ENCODE measurements around the gene RABGGTA.

RABGGTA gene

DNA sequence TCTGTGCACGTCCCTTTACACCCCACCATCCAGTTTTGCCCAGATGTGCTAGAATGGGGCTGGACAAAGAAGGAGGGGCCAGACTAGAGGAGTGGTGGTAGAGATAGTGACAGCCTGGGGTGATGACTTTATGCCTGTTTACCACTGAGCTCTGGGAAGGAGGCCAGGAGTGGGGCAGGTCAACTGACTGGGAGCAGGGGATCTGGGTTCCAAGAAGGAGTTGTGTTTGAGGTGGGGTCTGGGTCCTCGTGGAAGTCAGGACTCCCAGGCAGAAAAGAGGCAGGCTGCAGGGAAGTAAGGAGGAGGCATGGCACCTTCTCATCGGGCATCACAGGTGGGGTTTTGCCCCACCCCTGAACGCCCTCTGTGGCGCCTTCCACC is 38.9 kb upstream of the RABGGTA start:
- no peak overlapping the region for H3K4me3 ChIP-seq (ENCODE audit: low read depth, low read length)
- no peak for DNase-seq (ENCODE audit: low read depth)
- in situ Hi-C loops (cut with HindIII; ENCODE audit: low sequenced_read_pairs) = no loop called here
- TF ChIP-seq, protein P1, sequence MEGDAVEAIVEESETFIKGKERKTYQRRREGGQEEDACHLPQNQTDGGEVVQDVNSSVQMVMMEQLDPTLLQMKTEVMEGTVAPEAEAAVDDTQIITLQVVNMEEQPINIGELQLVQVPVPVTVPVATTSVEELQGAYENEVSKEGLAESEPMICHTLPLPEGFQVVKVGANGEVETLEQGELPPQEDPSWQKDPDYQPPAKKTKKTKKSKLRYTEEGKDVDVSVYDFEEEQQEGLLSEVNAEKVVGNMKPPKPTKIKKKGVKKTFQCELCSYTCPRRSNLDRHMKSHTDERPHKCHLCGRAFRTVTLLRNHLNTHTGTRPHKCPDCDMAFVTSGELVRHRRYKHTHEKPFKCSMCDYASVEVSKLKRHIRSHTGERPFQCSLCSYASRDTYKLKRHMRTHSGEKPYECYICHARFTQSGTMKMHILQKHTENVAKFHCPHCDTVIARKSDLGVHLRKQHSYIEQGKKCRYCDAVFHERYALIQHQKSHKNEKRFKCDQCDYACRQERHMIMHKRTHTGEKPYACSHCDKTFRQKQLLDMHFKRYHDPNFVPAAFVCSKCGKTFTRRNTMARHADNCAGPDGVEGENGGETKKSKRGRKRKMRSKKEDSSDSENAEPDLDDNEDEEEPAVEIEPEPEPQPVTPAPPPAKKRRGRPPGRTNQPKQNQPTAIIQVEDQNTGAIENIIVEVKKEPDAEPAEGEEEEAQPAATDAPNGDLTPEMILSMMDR (IDR thresholded peaks at IDR 0.05; ENCODE audit: low read depth, low read length, missing control alignments) = no peak

DNA sequence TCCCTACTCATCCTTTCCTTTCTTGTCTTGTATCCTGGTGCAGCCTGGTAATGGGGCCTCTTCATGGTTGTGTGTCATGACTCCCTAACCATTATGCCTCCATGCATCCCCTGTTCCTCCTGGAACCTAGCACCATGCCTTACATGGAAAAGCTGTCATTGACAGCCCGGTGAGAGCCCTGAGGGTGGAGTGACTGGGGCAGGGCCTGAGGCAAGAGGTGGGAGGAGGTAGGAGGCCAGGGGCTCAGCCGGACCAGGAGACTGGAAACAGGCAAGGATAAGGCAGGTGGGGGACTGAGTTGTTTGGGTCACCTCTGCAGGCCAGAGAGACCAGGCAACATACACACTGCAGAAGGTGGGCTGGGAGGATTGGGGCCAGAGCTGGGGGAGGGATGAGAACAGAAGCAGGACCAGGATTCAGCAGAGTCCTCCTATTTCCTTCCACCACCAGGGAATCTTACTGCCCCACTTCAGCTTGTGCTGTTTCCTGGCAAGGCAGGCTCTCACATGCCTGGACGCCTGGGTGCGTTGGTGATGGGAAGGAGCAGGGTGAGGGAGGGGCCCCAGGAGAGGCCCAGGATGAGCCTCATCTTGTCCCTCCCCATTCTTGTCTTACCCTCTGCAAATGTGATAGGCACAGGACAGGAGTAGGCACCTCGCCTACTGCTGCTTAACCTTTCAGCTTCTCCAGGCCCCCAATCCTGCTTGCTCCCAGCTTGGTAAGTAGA is 38.3 kb upstream of the RABGGTA start, which contains the start of gene LTB4R2:
Gene LTB4R2, plus strand, starts transcription at position 603 of the 727 bp plus-strand sequence. CDS start 525 bp downstream, outside the sequence.
- no peak within 1 kb of the TSS for H3K4me3 ChIP-seq (ENCODE audit: low read depth, low read length)
- no peak for DNase-seq (ENCODE audit: low read depth)
- TF ChIP-seq, protein P1 (IDR thresholded peaks at IDR 0.05; ENCODE audit: low read depth, low read length, missing control alignments) = no peak
- in situ Hi-C loops (cut with HindIII; ENCODE audit: low sequenced_read_pairs) = no loop called here

DNA sequence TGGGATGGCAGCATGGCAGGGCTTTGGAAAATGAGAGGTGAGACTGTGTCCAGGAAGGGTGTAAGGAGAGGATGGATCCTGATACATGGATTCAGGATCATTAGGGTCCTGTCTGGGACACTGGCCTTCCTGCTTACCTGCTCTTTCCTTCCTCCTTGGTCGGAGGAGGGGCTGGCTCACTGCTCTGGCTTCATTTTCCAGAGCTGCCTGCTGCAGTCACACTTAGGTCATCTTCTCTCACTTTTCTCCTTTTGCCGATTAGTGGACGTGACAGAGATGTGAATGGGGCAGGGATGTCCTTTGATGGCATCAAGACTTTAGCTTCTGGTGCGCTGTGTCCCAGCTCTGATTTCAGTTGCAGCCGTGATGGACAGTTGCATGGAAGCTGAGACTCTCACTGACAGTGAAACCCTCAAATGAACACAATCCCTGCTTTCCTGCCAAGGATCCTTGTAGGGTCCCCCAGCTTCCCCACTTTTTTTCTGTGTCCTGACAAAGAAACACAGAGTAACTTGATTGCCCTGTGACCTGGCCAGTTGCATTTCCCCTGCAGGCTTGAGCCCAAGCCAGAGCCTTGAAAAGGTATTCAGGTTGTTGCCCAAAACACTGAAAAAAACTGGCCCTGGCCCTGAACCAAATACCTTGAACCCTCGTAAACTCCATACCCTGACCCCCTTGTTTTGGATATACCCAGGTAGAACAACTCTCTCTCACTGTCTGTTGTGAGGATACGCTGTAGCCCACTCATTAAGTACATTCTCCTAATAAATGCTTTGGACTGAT is 37.1 kb upstream of the RABGGTA start:
- H3K4me3 ChIP-seq (ENCODE audit: low read depth, low read length) = no peak overlapping the region
- in situ Hi-C loops (cut with HindIII; ENCODE audit: low sequenced_read_pairs) = no loop called here
- TF ChIP-seq, protein P1 (IDR thresholded peaks at IDR 0.05; ENCODE audit: low read depth, low read length, missing control alignments) = no peak
- DNase-seq (ENCODE audit: low read depth) = no peak

DNA sequence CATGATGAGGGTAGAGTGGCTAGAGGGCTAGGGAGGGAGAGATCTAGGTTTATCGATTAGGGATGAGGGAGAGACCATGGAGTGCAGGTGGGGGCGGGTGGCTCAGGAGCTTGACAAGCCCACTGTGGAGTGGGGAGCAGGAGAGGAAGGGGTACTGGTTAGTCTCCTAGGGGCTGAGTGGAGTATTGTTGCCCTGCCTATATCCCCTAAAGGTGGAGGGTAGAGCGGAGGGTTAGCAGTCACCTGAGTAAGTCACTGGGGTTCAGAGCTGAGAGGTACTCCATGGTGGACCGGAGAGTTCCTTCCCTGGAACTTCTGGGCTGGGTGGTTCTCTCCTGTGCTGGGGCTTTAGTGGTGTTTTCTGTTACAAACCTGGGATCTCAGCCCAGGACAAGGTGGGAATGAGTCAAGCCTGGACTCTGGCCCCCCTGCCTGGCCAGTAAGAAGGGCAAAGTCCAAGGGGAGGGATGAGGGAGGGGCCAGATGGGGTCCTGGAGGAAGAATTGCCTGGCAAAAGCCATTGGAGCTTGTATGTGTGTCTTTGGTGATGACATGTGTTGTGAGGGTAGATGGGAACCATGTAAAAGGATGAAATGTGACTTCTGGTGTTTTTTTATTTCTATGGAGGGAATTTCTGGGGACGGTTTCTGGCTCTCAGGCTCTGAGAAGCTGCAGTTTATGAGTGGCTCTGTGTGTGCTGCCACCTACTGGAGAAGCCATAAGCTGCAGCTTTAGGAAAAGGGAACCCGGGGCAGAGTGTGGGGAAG is 36.4 kb upstream of the RABGGTA start, which contains the start of gene CIDEB:
Gene CIDEB, minus strand, starts transcription at position 403 of the 767 bp plus-strand sequence. Its CDS starts 119 bp downstream, at position 284.
- DNase-seq (ENCODE audit: low read depth) = peak; percentile 18
- TF ChIP-seq, protein P1 (IDR thresholded peaks at IDR 0.05; ENCODE audit: low read depth, low read length, missing control alignments) = peak; percentile 99
- in situ Hi-C loops (cut with HindIII; ENCODE audit: low sequenced_read_pairs) = no loop called here
- H3K4me3 ChIP-seq (ENCODE audit: low read depth, low read length) = no peak within 1 kb of the TSS

DNA sequence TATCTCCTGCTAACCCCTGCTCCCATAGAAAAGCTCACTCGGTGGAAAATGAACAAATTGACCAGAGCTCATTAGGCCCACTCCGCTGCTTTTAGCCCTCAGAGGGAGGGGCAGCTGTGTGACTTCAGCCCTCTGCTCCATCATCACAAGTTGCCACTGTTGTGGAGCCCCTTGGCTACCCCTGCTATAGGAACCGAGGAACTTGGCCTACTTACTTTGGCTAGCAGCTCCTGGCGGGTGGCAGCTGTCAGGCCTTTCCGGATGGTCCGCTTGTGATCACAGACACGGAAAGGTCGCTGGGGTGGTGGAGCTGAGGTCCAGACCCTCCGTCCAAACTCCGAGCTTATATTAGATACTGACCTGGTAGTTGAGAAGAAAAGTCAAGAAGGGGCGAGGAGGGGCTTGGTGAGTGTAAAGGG is 35.8 kb upstream of the RABGGTA start:
- in situ Hi-C loops (cut with HindIII; ENCODE audit: low sequenced_read_pairs) = no loop called here
- no peak overlapping the region for H3K4me3 ChIP-seq (ENCODE audit: low read depth, low read length)
- TF ChIP-seq, protein P1 (IDR thresholded peaks at IDR 0.05; ENCODE audit: low read depth, low read length, missing control alignments) = no peak
- no peak for DNase-seq (ENCODE audit: low read depth)

DNA sequence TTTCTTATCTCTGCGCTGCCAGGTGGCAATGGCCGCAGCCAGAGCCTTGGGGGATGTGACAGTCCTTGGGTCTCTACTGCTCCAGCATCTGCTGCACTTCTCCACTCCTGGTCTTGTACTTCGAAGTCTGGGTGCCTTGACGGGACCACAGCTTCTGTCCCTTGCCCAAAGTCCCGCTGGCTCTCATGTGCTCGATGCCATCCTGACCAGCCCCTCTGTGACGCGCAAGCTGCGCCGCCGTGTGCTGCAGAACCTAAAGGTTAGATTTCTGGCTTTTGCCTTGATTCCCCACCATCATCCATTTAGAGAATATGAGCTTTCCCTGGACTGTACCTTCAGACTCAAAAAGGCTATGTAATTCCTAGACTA is 32.6 kb upstream of the RABGGTA start:
- no peak for DNase-seq (ENCODE audit: low read depth)
- TF ChIP-seq, protein P1 (IDR thresholded peaks at IDR 0.05; ENCODE audit: low read depth, low read length, missing control alignments) = no peak
- H3K4me3 ChIP-seq (ENCODE audit: low read depth, low read length) = no peak overlapping the region
- in situ Hi-C loops (cut with HindIII; ENCODE audit: low sequenced_read_pairs) = no loop called here
